SK-N-SH treated with all-trans-retinoic acid at 6 μM for 48 hours (cell line): Measurements from ENCODE around the gene SELL.

Experiments
- ATAC-seq: fragments of 200-7000 bp; cut with Tn5 transposase; 3 replicates; pipeline ENCODE4 v1.9.1; 2020; ENCODE audit warnings: mild to moderate bottlenecking, moderate library complexity
- CREB5 ChIP-seq: fragments of 250-450 bp; sonication (Bioruptor Pico); IDR thresholded peaks from 2 replicates; pipeline ENCODE4 v1.5.1; 2020; ENCODE audit warnings: low read depth, mild to moderate bottlenecking, moderate library complexity
- CSDC2 ChIP-seq: fragments of 250-450 bp; sonication (Bioruptor Pico); IDR thresholded peaks from 2 replicates; pipeline ENCODE4 v1.5.0; 2020; ENCODE audit warnings: mild to moderate bottlenecking, moderate library complexity
- CSRNP3 ChIP-seq: fragments of 250-450 bp; sonication (Bioruptor Pico); IDR thresholded peaks from 2 replicates; pipeline ENCODE4 v1.5.1; 2021; ENCODE audit warnings: mild to moderate bottlenecking, moderate library complexity
- ESRRG ChIP-seq: fragments of 250-450 bp; sonication (Bioruptor Pico); IDR thresholded peaks from 2 replicates; pipeline ENCODE4 v1.6.1; 2021; ENCODE audit warnings: mild to moderate bottlenecking
- GLIS3 ChIP-seq: fragments of 250-450 bp; sonication (Bioruptor Pico); IDR thresholded peaks from 2 replicates; pipeline ENCODE4 v1.5.0; 2020; ENCODE audit warnings: mild to moderate bottlenecking, moderate library complexity
- ISL1 ChIP-seq: fragments of 250-450 bp; sonication (Bioruptor Pico); IDR thresholded peaks from 2 replicates; pipeline ENCODE4 v2.1.2; 2022; ENCODE audit warnings: mild to moderate bottlenecking, moderate library complexity
- OSR1 ChIP-seq: fragments of 250-450 bp; sonication (Bioruptor Pico); IDR thresholded peaks from 2 replicates; pipeline ENCODE4 v1.8.0; 2022; ENCODE audit warnings: moderate library complexity, mild to moderate bottlenecking, inconsistent platforms
- PPARA ChIP-seq: fragments of 250-450 bp; sonication (Bioruptor Pico); IDR thresholded peaks from 2 replicates; pipeline ENCODE4 v1.5.0; 2020; ENCODE audit warnings: mild to moderate bottlenecking, borderline replicate concordance
- RARB ChIP-seq: fragments of 250-450 bp; sonication (Bioruptor Pico); IDR thresholded peaks from 2 replicates; pipeline ENCODE4 v1.8.0; 2021; ENCODE audit warnings: mild to moderate bottlenecking, moderate library complexity
- SNAI2 ChIP-seq: fragments of 250-450 bp; sonication (Bioruptor Pico); IDR thresholded peaks from 2 replicates; pipeline ENCODE4 v1.5.0; 2020; ENCODE audit warnings: mild to moderate bottlenecking, moderate library complexity
- TCF4 ChIP-seq: fragments of 250-450 bp; sonication (Bioruptor Pico); IDR thresholded peaks from 2 replicates; pipeline ENCODE4 v1.8.0; 2021; ENCODE audit warnings: mild to moderate bottlenecking, moderate library complexity, borderline replicate concordance
- TOX ChIP-seq: fragments of 250-450 bp; sonication (Bioruptor Pico); IDR thresholded peaks from 2 replicates; pipeline ENCODE4 v1.8.0; 2021; ENCODE audit warnings: mild to moderate bottlenecking, moderate library complexity, borderline replicate concordance
- ZC3H10 ChIP-seq: fragments of 250-450 bp; sonication (Bioruptor Pico); IDR thresholded peaks from 2 replicates; pipeline ENCODE4 v1.5.1; 2021; ENCODE audit warnings: mild to moderate bottlenecking, moderate library complexity
- ZFP3 ChIP-seq: fragments of 250-450 bp; sonication (Bioruptor Pico); IDR thresholded peaks from 2 replicates; pipeline ENCODE4 v1.5.0; 2020; ENCODE audit warnings: mild to moderate bottlenecking, moderate library complexity
- ZFP30 ChIP-seq: fragments of 450-650 bp; formaldehyde crosslinking; IDR thresholded peaks from 2 replicates; pipeline ENCODE4 v1.5.0; 2022; ENCODE audit warnings: mild to moderate bottlenecking, moderate library complexity
- ZNF70 ChIP-seq: fragments of 450-650 bp; formaldehyde crosslinking; IDR thresholded peaks from 2 replicates; pipeline ENCODE4 v1.5.0; 2020; ENCODE audit warnings: mild to moderate bottlenecking, moderate library complexity
- ZNF8 ChIP-seq: fragments of 450-650 bp; formaldehyde crosslinking; IDR thresholded peaks from 2 replicates; pipeline ENCODE4 v1.5.0; 2020; ENCODE audit warnings: mild to moderate bottlenecking, moderate library complexity
- TF ChIP-seq, protein P1 (sequence below): fragments of 250-450 bp; sonication (Bioruptor Pico); IDR thresholded peaks from 2 replicates; pipeline ENCODE4 v1.5.0; 2020; ENCODE audit warnings: mild to moderate bottlenecking, moderate library complexity
- TF ChIP-seq, protein P2 (sequence below): fragments of 250-450 bp; sonication (Bioruptor Pico); IDR thresholded peaks from 2 replicates; pipeline ENCODE4 v1.8.0; 2020; ENCODE audit warnings: mild to moderate bottlenecking, moderate library complexity, borderline replicate concordance

The SELL gene

DNA sequence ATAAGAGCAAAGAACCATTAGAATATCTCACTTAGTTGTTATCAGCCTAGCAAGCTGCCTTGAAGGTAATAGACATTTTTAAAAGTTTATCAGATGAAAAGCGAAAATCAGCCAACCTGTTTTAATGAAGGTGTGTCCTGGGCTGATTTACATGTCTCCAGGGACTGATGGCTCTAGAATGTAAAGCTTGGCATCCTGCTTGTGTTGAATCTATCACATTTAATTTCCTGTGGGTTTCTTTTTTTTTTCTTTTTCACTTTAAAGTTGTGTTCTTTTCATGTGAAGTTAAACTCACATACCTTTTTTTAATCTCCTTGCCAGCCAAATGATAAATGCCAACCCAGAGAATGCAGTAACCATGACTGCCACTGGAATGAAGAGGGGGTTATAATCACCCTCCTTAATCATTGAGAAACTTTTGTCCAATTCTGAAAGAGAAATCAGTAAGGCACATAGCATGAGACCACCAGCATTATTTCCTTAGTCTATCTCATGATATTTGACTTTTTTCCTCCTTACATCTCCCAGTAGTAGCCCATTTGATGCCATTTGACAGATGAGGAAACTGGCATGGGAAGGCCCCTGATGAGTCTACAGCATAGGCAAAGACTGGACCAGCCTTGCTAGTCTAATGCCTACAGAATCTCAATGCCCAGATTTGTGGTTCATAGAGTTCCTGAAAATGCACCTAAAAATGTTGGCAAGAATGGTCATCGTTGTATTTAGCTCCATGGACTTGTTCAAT is 10.0 kb downstream of the SELL start:
- ATAC-seq, result no peak
- TF ChIP-seq CREB5 (CRISPR knock-in tag), result no peak
- TF ChIP-seq ESRRG (CRISPR knock-in tag), result no peak
- TF ChIP-seq ZNF70 (CRISPR knock-in tag), result no peak
- TF ChIP-seq, protein P1, sequence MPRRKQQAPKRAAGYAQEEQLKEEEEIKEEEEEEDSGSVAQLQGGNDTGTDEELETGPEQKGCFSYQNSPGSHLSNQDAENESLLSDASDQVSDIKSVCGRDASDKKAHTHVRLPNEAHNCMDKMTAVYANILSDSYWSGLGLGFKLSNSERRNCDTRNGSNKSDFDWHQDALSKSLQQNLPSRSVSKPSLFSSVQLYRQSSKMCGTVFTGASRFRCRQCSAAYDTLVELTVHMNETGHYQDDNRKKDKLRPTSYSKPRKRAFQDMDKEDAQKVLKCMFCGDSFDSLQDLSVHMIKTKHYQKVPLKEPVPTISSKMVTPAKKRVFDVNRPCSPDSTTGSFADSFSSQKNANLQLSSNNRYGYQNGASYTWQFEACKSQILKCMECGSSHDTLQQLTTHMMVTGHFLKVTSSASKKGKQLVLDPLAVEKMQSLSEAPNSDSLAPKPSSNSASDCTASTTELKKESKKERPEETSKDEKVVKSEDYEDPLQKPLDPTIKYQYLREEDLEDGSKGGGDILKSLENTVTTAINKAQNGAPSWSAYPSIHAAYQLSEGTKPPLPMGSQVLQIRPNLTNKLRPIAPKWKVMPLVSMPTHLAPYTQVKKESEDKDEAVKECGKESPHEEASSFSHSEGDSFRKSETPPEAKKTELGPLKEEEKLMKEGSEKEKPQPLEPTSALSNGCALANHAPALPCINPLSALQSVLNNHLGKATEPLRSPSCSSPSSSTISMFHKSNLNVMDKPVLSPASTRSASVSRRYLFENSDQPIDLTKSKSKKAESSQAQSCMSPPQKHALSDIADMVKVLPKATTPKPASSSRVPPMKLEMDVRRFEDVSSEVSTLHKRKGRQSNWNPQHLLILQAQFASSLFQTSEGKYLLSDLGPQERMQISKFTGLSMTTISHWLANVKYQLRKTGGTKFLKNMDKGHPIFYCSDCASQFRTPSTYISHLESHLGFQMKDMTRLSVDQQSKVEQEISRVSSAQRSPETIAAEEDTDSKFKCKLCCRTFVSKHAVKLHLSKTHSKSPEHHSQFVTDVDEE (CRISPR knock-in tag), result no peak
- no peak for TF ChIP-seq ZFP30
- no peak for TF ChIP-seq ISL1 (CRISPR knock-in tag)
- TF ChIP-seq ZFP3 (CRISPR knock-in tag), result no peak
- no peak for TF ChIP-seq OSR1 (CRISPR knock-in tag)

DNA sequence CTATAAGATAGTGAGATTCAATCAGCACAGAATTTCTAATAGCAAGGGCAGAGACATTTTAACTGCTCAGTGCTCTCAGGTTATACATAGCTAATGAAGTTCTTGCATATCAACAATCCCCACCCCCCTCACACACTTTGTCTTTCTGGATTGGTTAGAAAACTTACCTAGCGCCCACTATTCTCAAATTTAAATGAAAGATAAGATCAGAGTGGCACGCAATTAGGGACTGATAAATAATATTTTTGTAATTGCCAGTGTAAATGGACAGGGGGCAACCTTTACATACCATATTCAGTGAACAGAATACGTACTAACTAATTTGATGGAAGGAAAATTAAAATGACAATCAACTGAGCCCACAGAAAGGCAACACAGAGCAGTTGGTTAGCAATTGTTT is 11.7 kb downstream of the SELL start:
- TF ChIP-seq, protein P2, sequence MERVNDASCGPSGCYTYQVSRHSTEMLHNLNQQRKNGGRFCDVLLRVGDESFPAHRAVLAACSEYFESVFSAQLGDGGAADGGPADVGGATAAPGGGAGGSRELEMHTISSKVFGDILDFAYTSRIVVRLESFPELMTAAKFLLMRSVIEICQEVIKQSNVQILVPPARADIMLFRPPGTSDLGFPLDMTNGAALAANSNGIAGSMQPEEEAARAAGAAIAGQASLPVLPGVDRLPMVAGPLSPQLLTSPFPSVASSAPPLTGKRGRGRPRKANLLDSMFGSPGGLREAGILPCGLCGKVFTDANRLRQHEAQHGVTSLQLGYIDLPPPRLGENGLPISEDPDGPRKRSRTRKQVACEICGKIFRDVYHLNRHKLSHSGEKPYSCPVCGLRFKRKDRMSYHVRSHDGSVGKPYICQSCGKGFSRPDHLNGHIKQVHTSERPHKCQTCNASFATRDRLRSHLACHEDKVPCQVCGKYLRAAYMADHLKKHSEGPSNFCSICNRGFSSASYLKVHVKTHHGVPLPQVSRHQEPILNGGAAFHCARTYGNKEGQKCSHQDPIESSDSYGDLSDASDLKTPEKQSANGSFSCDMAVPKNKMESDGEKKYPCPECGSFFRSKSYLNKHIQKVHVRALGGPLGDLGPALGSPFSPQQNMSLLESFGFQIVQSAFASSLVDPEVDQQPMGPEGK, result no peak
- TF ChIP-seq PPARA (CRISPR knock-in tag), result no peak
- ATAC-seq, result 0 out of 3 replicates have a peak, but pooled peaks have one; percentile 31

- ATAC-seq, result no peak
- TF ChIP-seq CSDC2 (CRISPR knock-in tag), result no peak
- TF ChIP-seq ESRRG (CRISPR knock-in tag), result no peak
- no peak for TF ChIP-seq RARB
- no peak for TF ChIP-seq ISL1 (CRISPR knock-in tag)
- no peak for TF ChIP-seq ZC3H10 (CRISPR knock-in tag)
- no peak for TF ChIP-seq ZFP30
- no peak for TF ChIP-seq OSR1 (CRISPR knock-in tag)
- no peak for TF ChIP-seq SNAI2
- TF ChIP-seq CREB5 (CRISPR knock-in tag), result no peak
- TF ChIP-seq GLIS3 (CRISPR knock-in tag), result no peak
- TF ChIP-seq PPARA (CRISPR knock-in tag), result no peak
- no peak for TF ChIP-seq ZNF8 (CRISPR knock-in tag)
- no peak for TF ChIP-seq TCF4
- no peak for TF ChIP-seq ZFP3 (CRISPR knock-in tag)
- no peak for TF ChIP-seq ZNF70 (CRISPR knock-in tag)
- TF ChIP-seq, protein P1 (CRISPR knock-in tag), result no peak
- TF ChIP-seq, all 23 proteins: peak for 0
Measured at GRCh38 chr1:169698976-169699375, 12.4 kb downstream of the SELL start.

DNA sequence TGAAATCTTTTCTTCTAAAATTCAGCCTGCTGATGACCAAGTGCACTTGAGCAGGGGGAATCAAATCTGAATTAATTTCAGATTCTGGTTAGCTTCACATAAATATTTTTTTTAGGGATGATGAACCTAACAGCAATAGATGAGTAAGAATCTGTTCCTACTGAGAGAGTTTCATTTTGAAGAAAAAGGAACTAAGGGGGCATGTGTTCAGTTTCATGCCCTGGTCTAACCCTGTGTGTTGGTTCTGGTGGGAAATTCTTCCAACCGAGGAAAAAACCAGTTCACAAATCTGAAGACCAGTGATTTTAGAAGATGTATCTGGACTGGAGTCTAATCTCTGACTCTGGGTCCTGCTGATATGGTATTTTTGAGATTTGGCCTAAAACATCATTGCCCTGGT is 13.7 kb downstream of the SELL start:
- TF ChIP-seq ZC3H10 (CRISPR knock-in tag) (no peak), ZFP30 (no peak), ISL1 (CRISPR knock-in tag) (no peak), CSRNP3 (CRISPR knock-in tag) (no peak), OSR1 (CRISPR knock-in tag) (no peak), SNAI2 (no peak), ZNF8 (CRISPR knock-in tag) (no peak), PPARA (CRISPR knock-in tag) (no peak), TOX (no peak), ZFP3 (CRISPR knock-in tag) (no peak)
- TF ChIP-seq, protein P1 (CRISPR knock-in tag), result no peak
- ATAC-seq, result no peak
